BE2C (cell line): ENCODE results near the gene TCF21.

Source experiments
- DNase-seq: peaks from one replicate; pipeline ENCODE4 v3.0.0-alpha.2; 2020
- H3K27me3 ChIP-seq: fragments of 250-450 bp; sonication (Bioruptor Pico); 2 replicates; pipeline ENCODE4 v1.5.1; 2020; ENCODE audit warnings: mild to moderate bottlenecking
- H3K36me3 ChIP-seq: fragments of 250-450 bp; sonication (Bioruptor Pico); 2 replicates; pipeline ENCODE4 v1.5.1; 2020; ENCODE audit warnings: mild to moderate bottlenecking
- H3K4me1 ChIP-seq: fragments of 250-450 bp; sonication (Bioruptor Pico); 2 replicates; pipeline ENCODE4 v1.5.1; 2020
- H3K4me3 ChIP-seq: 2 replicates; pipeline ENCODE4 v1.5.1; 2011; ENCODE audit warnings: low read depth, low read length
- H3K9me3 ChIP-seq: fragments of 250-450 bp; sonication (Bioruptor Pico); 2 replicates; pipeline ENCODE4 v1.5.1; 2020
- CTCF ChIP-seq: IDR thresholded peaks from 2 replicates; pipeline ENCODE4 v1.5.1; 2012; ENCODE audit warnings: mild to moderate bottlenecking, low read depth, low read length

The TCF21 gene

GRCh38 chr6:133886104-133886775, 2.7 kb upstream of the TCF21 start:
- no peaks in the 10 kb centered on the region for H3K9me3 ChIP-seq
- H3K36me3 ChIP-seq = no peaks in the 10 kb centered on the region
- no peaks in the 10 kb centered on the region for H3K4me1 ChIP-seq
- DNase-seq = no peak
- no peak overlapping the region for H3K4me3 ChIP-seq
- peaks cover 88% of the 10 kb centered on the region for H3K27me3 ChIP-seq
- no peak for TF ChIP-seq CTCF

GRCh38 chr6:133887156-133887879, 1.6 kb upstream of the TCF21 start:
- no peak for TF ChIP-seq CTCF
- Histone ChIP-seq H3K4me1 (no peaks in the 10 kb centered on the region), H3K9me3 (no peaks in the 10 kb centered on the region), H3K4me3 (no peak overlapping the region), H3K36me3 (no peaks in the 10 kb centered on the region), H3K27me3 (peaks cover 89% of the 10 kb centered on the region)
- no peak for DNase-seq

- DNase-seq = no peak
- H3K36me3 ChIP-seq = no peaks in the 10 kb centered on the region
- no peak overlapping the region for H3K4me3 ChIP-seq
- peaks cover 95% of the 10 kb centered on the region for H3K27me3 ChIP-seq
- H3K4me1 ChIP-seq = no peaks in the 10 kb centered on the region
- no peak for TF ChIP-seq CTCF
- no peaks in the 10 kb centered on the region for H3K9me3 ChIP-seq
Measured at GRCh38 chr6:133887880-133888230, 1.1 kb upstream of the TCF21 start.

- Histone ChIP-seq H3K4me1 (no peaks in the 10 kb centered on the region), H3K4me3 (no peak overlapping the region), H3K9me3 (no peaks in the 10 kb centered on the region), H3K27me3 (peaks cover 99% of the 10 kb centered on the region), H3K36me3 (no peaks in the 10 kb centered on the region)
- DNase-seq = no peak
- TF ChIP-seq CTCF = no peak
Measured at GRCh38 chr6:133889557-133890403, 867 bp downstream of the TCF21 start.

- H3K4me3 ChIP-seq = no peak overlapping the region
- H3K4me1 ChIP-seq = no peaks in the 10 kb centered on the region
- no peak for DNase-seq
- no peak for TF ChIP-seq CTCF
- no peaks in the 10 kb centered on the region for H3K36me3 ChIP-seq
- peaks cover 100% of the 10 kb centered on the region for H3K27me3 ChIP-seq
- no peaks in the 10 kb centered on the region for H3K9me3 ChIP-seq
Measured at GRCh38 chr6:133890711-133891148, 1.8 kb downstream of the TCF21 start.
